COLO668 (cell line): Measurements from ENCODE around the gene CCDC85C.

Experiments used
- DNase-seq: peaks from one replicate; lab custom pipeline; 2025; ENCODE audit not compliant: unreplicated experiment; lab: John Stamatoyannopoulos, UW

Gene CCDC85C

DNA sequence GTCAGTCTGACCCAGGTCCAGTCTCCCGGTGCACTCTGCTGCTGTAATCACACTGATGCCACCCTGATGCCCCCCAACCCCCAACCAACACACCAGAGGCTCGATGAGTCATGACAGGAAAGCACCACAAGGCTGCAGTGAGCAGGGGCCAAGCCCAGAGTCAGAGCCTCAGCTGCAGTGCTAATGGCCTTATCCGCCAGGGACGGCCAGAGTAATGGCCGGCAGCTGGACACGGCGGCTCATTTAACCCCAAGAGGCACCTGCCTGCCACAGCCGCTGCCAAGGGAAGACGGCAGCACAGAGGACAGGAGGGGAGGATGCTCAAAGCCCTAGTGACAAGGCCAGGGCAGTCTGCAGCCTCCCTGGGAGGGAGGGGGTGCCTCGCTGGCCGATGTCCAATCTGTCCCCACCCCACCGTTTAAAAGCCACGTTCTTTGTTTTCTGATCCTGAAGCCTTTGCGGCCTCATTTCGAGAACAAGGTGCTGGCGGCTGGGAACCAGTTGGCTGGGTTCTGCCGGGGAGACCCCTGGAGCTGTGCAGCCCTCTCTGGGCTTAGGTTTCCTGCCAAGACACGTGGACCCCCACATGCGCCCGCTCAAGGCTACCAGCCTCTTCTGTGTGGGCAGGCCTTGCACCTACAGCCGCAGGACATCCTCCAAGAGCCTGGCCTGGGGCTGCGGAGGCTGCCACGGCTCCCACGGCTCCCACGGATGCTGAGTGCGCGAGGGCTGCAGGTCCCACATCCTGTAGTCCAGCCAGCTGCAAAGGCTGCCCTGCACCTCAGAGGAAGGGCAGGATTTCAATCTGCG lies 13.1 kb downstream of the CCDC85C start:
- peak; percentile 25 for DNase-seq

DNA sequence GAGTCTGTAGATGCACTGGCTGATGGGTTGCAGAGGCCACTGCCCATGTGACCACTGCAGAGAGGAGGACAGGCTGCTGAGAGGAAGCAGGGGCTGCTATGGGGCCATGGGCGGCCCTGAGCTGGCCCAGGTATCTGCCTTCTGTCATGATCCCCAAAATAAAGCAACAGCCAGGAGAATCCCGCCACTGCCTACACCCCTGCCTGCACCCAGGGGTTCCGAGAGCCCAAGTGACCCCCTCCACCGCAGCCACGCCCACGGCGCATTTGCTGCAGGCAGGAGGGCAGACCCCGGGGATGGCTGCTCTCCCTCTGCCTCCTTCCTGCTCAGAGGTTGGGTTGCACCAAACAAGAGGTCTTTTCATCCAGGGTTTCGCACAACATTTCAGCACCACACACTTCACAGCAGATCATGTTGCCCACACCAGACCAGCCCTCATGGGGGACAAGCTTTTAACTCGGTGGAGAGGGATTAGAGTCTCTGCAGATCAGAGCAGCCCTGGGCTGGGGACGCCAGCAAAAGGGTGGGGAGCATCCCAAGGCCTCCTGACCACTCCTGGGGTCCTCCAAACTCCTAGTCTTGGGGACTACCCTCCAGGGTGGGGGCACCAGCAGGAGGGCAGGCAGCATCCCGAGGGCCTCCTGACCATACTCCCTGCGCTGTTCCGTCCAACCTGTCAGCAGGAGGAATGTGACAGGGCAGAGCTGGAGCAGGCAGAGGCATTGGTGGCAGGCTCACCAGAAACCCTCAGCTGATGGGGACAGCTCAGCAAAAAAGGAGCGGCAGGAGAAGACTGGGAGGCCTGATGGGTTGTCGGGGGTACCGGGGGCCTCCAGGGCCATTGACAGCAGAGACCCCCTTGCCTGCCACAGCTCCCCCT lies 14.1 kb downstream of the CCDC85C start:
- DNase-seq = no peak

DNA sequence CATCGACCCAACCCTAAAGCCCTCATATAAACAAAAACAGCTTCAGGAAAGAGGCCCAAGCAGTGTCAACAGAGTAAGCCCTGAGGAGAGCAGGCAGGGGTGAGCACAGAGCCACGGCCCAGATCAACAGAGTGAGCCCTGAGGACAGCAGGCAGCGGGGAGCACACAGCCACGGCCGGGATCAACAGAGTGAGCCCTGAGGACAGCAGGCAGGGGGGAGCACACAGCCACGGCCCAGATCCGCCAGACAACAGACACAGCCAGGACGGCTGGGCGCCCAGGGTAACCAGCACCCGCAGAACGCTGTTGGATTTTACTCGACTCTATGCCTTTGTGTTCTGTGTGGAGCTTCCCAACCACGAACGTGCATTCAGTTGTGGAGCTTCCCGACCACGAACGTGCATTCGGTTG lies 15.0 kb downstream of the CCDC85C start:
- no peak for DNase-seq

DNA sequence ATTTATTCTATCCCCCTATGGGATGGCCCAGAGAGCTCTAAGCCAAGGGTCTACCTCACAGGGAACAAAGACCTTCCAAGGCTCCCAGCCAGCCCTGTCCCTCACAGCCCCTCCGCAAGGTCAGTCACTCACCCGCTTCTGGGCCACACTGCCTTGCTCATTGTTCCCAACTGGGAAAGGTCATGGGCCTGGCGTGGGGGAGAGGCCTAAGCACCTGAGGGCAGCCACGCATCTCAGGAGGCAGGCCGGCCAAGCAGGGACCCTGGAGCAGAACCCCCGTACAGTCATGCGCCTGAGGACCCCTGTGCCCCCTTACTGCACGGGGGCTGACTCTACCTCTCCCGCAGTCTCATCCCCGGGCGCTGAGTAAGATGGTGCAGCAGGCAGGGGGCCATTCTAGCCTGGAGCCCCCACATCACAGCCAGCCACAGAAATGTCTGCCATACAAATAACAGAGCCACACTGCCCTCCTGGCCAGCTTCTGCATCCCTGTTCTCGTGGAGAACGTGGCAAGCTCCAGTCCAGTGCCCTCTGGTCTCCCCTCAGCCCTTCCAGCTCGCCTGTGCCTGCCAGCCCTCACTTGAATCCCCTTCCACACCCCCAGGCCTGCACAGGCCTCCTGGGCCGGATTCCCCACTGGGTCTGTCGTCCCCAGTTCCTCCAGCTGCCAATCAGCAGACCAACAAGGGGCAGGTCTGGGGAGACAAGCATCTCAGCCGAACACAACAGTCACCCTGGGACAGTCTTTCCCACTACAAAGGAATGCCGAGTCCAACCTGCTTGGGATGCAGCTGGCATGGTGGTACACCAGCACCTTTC lies 16.3 kb downstream of the CCDC85C start:
- no peak for DNase-seq

DNA sequence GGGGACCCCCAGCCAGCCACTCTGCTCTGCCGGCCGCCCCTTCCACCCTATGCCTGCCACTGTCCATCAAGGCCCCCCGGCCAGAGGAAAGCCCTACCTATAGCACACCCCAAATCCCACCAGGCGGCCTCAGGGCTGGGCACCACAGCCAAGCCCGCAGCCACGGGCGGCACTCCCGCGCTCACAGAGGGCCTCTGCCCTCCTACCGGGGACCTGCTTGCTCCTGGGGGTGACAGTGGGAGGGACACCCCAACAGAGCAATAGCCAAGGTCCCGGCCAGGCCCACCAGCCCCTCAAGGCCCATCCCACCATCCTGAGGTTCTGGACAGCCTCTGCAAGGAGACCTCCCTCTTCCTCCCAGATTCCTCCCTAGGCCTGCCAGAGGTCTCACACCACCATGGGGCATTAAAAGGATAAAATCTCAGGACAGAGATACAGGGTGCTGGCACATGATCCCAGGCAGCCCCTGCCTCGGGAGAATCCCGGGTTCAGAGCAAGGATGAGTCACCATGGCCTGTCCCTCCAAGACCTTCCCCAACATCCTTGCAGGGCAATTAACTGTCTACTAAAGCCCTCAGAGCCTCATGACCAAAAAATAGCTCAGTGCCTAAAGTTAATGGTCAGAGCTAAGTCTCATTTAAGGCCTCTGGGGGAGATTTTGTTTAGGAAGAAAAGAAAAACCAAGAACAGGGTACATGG lies 17.1 kb downstream of the CCDC85C start:
- no peak for DNase-seq

GRCh38 chr14:99586054-99586760 lies 17.8 kb downstream of the CCDC85C start:
- no peak for DNase-seq

GRCh38 chr14:99584823-99585222 lies 19.2 kb downstream of the CCDC85C start:
- no peak for DNase-seq

- no peak for DNase-seq
These were observed 22.1 kb downstream of the CCDC85C start for GRCh38 chr14:99581938-99582337.

DNA sequence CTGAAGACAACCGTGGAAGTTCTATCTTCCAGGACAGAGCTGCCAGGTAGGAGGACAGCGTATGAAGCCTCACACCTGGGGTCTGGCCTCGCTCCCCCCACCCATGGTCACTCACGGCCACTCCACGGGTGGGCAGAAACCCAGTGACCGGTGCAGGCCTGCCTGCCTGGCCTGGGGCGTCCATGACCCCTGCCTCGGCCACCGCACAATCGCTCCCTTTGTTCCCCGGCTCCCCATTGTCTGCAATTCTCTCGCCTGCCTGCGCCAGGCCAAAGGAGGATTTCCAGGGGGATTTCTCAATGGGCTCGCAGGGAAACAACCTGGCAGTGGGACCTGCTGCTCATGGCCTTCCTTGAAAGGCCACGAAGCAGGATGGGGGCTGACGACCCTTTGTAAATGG lies 22.6 kb downstream of the CCDC85C start:
- no peak for DNase-seq

- no peak for DNase-seq
These were observed 24.0 kb downstream of the CCDC85C start for GRCh38 chr14:99579903-99580571.

GRCh38 chr14:99579120-99579836 lies 24.7 kb downstream of the CCDC85C start:
- DNase-seq = peak; percentile 63

GRCh38 chr14:99578541-99579101 lies 25.4 kb downstream of the CCDC85C start:
- DNase-seq = peak; percentile 59

DNA sequence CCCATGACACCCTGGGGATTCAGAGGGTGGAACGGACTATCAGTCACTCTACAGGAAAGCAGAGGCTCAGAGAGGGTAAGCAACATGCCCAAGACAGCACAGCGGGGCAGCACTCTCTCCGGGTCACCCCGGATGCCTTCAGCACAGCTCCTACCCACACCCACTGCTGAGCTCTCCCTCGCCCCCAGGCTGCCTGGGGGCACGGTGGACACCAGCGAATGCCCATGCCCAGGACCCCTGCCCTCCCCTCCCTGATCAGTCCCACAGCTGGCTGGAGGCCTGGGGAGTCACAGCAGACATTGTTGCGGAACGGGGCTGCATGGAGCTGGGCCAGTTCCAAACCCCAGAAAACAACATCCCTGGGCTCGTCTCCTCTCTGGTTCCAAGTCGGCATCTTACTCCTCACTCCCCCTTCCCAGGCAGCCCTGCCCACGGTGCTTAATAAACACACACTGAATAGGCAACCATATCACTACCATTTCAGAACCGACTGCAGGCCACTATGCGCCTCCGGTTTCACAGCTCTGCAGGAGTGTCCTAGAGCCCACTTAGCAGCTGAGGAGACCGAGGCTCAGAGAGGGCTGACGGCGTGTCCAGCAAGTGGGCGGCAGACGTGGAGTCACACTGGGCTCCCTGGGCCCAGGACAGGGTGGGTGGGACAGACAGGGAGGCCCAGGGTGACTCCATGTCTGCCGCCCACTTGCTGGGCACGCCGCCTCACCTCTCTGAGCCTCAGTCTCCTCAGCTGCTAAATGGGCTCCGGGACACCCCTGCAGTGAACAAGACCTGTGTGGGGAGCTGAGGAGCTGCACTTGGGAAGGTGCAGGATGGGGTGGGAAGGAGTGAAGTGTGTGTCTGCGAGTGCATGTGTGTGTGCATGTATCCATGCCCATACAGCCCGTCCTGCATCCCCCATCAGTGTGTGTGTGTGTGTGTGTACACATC lies 27.0 kb downstream of the CCDC85C start:
- no peak for DNase-seq

DNA sequence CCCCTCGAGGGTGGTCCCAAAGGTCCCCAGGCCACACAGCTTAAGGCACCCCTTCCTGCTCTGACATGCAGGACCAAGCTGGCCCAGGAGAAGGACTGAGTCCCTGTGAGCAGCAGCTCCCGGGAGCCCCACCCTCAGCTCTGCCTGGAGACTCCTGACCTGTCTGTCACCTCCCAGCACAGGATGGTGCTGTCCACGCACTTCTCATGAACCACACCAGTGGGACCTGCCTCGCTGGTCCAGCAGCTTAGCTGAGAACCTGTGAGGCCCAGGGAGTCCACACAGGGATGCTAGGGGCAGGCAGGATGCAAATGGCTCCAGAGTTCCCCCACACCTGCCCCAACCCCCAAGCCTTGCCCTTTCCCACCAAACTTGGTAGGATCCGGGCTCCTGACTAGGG lies 27.7 kb downstream of the CCDC85C start:
- DNase-seq = no peak

DNA sequence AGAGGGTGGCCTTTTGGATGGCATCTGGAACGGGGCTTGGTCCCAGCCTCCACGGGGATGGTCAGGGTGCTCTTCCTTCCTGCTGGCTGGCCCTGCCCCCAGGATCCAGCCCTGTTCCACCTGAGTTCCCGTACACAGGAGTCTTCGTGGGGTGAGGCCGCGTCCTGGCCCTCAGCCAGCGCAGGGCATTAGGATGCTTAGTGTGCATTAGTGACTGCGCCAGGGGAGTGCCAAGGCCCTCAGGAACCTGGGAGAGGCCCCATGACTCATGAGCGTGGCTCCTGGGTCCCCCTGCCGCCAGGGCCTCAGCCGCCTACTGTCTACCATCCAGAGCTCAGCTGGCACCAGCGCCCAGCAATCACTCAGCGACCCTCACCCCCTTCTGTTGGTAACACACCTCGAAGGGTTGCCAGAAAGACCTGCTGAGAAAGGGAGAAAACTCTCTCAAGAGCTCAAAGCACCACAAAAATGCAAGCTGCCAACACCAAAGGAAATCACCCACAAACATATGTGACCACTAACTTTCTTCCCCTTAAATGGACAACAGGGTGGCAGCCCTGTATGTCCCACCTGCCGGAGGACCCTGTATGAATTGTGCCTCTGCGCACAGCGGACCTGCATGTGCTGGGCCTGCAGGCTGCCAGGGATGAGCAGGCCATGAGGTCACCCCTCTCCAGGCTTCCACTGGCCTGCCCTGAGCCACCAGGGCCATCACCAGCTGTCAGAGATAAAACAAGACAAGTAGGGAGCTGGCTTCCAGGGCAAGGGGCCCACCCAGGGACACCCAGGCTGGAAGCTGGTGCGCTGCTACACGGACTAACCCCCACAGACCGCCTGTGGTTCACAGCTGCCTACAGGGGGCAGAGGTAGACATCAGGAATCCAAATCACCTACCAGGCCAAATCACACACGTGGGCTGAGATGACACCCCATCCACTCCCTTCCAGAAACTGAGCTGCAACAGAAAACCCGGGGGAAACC lies 28.7 kb downstream of the CCDC85C start:
- peak; percentile 88 for DNase-seq
